Urothelium cell line (cell line): ENCODE data around the gene HMMR.

ENCODE experiments used
- DNase-seq: peaks from one replicate; pipeline ENCODE4 v3.0.0; 2011; ENCODE audit warnings: low spot score, mixed read lengths
- FAIRE-seq: peaks from 2 replicates; lab custom pipeline; 2011; peaks lifted over from hg19 to GRCh38; lab: Jason Lieb, UNC

Gene HMMR

GRCh38 chr5:163458778-163459385 lies 1.6 kb upstream of the HMMR start:
- FAIRE-seq = no peak
- no peak for DNase-seq

DNA sequence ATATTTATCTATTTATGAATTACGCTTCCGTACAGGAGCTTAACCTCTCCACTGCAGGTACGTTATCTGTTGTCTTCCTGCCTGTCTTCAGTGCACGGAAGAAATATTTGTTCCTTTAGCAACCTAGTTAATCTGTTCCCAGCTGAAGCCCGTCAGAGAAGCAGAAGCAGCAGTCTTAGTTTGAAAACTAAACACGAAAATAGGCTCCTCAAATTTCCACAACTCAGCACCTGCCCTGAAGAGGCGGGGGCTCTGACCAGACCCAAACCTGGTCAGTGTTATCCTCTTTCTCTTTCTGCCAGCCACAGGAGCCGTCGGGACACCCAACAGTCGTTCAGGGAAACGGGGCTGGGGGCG lies 992 bp upstream of the HMMR start:
- FAIRE-seq = no peak

GRCh38 chr5:163459819-163460561 lies 442 bp upstream of the HMMR start, which contains the start of gene NUDCD2:
Gene NUDCD2 (minus strand): TSS chr5:163460102. CDS start chr5:163460050, 52 bp downstream.
- FAIRE-seq (no peak), DNase-seq (peak; percentile 91)

More for the DNA sequence above, 992 bp upstream of the HMMR start:
- no peak for DNase-seq

DNA sequence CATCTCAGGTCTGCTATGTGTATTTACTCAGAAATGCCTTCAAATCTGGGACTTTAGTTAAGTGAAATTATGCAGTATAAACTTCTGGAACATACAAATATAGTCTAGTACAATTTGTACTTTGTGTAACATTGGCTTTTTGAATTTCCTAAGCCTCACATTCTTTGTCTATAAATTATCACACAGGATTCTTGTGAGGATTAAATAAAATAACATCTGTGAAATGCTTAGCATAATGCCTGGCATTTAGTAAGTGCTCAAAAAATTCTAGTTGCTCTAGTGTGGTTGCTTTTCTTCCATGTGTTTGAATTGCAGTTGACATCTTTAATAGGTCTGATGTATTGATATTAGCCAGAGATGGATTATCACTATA lies 2.6 kb downstream of the HMMR start:
- FAIRE-seq (no peak), DNase-seq (no peak)

GRCh38 chr5:163467682-163468081 lies 7.2 kb downstream of the HMMR start:
- no peak for FAIRE-seq
- DNase-seq = no peak

- no peak for DNase-seq
- FAIRE-seq = no peak
Observed at GRCh38 chr5:163473635-163474243, 13.3 kb downstream of the HMMR start.

DNA sequence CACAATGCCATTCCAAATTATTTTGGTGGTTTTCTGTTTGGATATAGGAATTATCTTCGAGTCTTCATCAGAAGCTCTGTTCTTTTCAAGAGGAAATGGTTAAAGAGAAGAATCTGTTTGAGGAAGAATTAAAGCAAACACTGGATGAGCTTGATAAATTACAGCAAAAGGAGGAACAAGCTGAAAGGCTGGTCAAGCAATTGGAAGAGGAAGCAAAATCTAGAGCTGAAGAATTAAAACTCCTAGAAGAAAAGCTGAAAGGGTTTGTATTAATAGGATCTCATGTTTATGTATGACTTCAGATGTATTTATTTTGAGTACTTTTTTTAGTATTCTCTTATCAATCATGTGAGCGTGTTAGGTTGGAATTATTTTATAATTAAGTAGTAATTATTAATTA lies 15.0 kb downstream of the HMMR start:
- no peak for DNase-seq
- FAIRE-seq = no peak

DNA sequence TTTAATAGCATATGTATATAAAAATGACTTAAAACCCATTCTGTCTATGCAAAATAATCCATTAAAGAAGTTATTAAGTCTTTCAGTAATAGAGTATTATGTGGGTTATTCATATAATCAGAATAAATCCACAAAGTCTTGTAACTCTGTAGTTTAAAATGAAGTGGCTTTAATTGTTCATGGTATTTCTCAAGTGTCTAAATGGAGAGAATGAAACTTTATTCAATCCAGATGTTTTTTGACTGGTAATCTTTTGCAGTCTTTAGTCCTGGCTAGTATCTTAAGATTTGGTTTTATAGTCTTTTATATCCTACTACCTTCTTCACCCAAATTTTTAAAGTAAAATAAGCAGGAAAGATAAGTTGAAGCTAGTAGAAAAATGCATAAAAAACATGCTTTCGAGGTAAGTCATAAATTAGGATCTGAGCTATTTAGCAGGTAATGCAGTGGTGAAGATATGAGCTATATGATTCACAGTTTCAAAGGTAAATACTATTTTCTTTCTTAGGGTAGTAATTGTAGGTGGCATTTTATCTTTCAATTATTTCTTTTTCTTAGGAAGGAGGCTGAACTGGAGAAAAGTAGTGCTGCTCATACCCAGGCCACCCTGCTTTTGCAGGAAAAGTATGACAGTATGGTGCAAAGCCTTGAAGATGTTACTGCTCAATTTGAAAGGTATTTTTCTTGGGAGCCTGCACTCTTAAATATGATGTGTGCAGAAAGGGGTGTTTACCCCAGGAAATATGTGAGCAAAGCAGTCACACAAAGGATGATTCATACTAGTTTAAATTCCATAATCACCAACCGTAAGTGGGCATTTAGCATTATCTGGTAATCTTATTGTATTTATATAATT lies 17.9 kb downstream of the HMMR start:
- DNase-seq (no peak), FAIRE-seq (no peak)

- FAIRE-seq (no peak), DNase-seq (no peak)
Observed at GRCh38 chr5:163478982-163479271, 18.5 kb downstream of the HMMR start.

- DNase-seq (no peak), FAIRE-seq (no peak)
Observed at GRCh38 chr5:163489055-163489744, 28.8 kb downstream of the HMMR start.

DNA sequence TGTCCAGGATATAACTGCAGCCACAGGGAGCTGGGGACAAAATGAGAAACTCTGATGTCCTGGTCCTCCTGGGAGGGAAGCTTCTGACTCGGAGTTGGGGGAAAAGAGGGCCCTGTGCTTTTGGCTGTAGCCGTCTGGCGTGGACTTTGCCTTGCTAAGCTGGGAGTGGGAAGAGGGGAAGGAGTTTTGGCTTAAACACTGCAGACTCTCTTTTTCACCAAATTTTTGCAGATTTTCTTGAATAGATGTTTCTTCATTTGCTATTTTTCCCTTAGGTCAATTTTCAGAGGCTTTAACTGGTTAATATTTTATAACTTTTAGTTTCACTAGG lies 29.3 kb downstream of the HMMR start:
- DNase-seq = no peak
- FAIRE-seq = no peak

DNA sequence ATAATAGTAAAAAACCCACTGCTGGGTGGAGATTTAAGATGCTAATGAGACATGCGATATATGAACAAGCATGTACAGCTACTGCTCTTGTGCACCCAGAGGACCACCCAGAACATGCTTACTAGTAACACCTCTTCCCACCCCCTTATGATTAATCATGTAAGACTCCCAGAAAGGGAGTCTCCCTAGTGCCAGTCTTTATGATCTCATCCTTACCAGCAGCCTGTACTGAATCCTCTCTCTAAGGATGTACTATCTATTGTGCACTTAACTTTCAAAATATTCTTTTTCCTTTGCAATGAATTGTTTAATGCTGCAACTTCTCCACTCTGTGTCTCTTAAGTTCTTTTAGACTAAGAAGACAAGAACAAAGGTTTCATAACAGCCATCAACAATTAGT lies 35.9 kb downstream of the HMMR start:
- DNase-seq (no peak), FAIRE-seq (no peak)

GRCh38 chr5:163497315-163497714 lies 36.9 kb downstream of the HMMR start:
- no peak for DNase-seq
- no peak for FAIRE-seq

DNA sequence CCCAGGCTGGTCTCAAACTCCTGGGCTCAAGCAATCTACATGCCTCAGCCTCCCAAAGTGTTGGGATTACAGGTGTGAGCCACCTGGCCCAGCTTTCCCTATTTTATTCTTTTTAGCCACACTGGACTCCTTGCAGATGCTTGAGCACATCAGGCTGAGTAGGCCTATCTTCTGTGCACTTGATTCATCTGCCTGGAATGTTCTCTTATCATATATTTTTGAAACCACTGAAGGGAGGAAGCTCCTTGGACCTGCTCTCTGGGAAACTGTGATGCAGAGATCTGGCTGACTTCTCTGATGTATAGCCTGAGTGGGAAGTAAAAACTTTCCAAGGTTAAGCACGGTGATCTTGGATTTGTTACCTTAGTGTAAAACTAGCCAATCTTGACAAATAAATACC lies 38.5 kb downstream of the HMMR start:
- FAIRE-seq = no peak
- no peak for DNase-seq

DNA sequence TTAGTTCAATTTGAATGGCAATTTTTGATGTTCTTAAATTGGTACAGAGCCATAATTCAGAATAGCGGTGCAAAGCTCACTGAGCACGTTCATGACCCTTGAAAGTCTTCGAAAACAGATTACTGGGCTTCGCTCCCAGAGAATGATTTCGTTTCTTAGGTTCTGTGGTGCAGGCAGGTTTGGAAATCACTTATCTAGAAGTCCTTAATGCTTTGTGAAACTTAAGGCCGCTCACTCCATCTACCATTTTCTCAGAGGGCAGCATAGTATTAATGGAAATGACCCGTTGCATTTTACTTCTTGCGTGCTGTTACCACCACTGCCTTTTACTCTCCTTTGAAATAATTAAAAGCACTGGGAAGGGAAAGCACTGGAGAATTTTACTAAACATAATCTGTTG lies 42.1 kb downstream of the HMMR start:
- FAIRE-seq (no peak), DNase-seq (no peak)

DNA sequence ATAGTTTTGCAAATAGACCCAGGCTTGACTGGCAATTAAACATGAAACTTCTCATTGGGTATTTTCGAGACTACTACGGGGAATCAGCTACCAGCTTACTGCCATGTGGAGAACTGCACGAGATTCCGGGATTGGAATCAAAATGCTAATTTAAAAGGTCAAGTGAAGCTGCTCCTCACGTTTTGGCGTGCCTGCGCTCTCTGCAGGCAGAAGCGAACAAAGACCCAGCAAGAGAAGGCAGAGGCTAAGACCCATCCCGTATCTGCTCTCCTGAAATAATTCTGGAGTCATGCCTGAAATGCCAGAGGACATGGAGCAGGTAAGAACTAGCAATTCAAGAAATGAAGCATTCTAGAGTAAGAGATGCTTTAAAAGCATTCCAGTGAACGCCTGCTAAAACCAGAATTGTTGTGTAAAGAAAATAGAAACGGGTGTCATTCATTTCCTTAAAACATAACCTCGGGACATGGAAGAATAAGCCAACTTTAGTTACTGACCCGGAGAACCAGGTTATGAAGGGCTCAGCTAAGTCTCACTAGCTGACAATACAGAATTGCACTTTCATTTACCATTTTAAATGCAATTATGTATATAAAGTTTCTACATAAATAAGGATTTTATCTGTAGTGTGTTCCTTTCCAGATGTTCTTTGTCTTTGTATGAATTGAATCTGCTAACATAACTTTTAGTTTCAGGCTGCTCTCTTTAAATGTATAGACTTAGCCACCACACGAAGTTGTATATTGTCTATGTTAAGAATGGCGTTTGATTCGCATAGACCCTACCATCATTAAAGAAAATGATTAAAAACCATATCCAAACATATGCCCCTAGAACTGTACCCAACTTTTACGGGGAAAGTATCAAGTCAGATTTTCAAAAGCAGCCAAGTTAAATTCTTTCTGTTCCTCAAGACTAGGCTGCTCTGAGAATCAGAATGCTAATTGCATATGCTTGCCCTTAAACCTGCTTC lies 43.0 kb downstream of the HMMR start:
- FAIRE-seq (no peak), DNase-seq (peak; percentile 66)

GRCh38 chr5:163504079-163504931 lies 43.9 kb downstream of the HMMR start:
- DNase-seq = peak; percentile 10
- no peak for FAIRE-seq

DNA sequence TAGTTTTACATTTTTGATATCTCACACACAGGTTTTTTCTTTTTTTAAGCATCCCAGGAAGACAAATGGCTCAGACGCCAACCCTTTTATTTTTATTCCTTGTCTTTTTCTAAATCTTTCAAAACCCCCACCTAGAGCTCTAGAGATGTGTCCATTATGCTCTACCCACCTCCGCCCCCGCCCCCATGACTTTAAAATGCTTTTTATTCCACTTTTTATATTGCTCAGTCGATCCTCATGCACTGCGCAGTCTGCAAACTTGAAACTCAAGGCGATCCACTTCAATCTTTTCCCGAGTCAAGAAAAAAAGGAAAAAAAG lies 44.6 kb downstream of the HMMR start:
- FAIRE-seq (no peak), DNase-seq (peak; percentile 7)

DNA sequence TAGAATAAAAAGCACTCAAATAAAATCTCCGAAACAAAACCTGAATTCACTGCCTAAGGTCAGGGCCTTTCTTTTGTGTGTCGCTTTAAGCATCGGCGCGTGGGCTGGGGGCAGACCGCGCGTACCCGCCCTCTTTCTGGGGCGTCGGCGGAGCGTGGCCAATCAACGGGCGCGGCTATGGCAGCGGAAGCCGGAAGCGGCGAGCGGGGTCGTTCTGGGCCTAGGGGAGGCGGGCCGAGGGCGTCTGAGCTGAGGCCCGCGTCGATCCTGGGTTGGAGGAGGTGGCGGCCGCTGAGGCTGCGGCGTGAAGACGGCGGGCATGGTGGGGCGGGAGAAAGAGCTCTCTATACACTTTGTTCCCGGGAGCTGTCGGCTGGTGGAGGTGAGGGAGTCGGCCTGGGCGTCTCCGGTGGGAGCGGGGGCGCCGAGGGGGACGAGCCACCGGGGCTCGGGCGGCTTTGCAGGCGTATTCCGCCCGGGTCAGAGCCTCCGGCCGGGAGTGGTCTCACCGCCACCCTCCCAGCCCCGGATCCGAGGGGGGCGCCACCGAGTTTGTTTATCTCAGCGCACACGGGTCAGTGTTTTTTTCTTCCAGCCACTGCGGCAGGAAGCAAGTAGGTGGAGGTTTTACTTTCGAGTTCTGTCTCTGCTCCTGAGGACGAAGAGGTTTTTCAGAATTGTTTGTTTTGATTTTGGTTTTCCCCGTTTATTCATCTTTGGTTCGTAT lies 45.1 kb downstream of the HMMR start, which contains the start of gene MAT2B:
TSS of gene MAT2B (plus strand) at position 252 of the 727 bp plus-strand sequence. CDS start at position 320, 68 bp downstream.
- FAIRE-seq (peak; percentile 23), DNase-seq (peak; percentile 95)
